A673 (cell line): ENCODE data around the gene SCTR. TPM values are rescaled to one million over a fixed set of nuclear protein-coding genes. Genes with fewer than 3 reads are reported as not detected.

Source experiments
- BruUV-seq: library from RNA; stranded (reverse); fragments of 400-500 nt; replicated peaks from 2 replicates; lab custom pipeline; 2021; lab: Mats Ljungman, UMichigan
- CTCF ChIA-PET: fragments of 300-600 bp; sonication (Branson Sonifier 250); formaldehyde crosslinking; loops from one replicate; lab custom pipeline; 2022; ENCODE audit warnings: antibody characterized with exemption; lab: Charles Lee
- POLR2A ChIA-PET: fragments of 300-600 bp; sonication (Branson Sonifier 250); formaldehyde crosslinking; loops from one replicate; lab custom pipeline; 2022; ENCODE audit warnings: antibody characterized with exemption; ENCODE audit not compliant: low non-redundant PET; lab: Charles Lee
- DNase-seq: peaks from one replicate; pipeline ENCODE4 v3.0.0-alpha.2; 2015; ENCODE audit warnings: low spot score
- H3K27ac ChIP-seq: fragments of 200-600 bp; sonication (generic); 2 replicates; pipeline ENCODE4 v1.5.1; 2016; ENCODE audit warnings: mixed run types, low read depth, mild to moderate bottlenecking, mixed read lengths, antibody characterized with exemption, low read length; ENCODE audit not compliant: poor library complexity, severe bottlenecking
- H3K27me3 ChIP-seq: fragments of 200-600 bp; sonication (generic); replicated peaks from 2 replicates; pipeline ENCODE4 v1.6.1; 2017; ENCODE audit warnings: mixed run types, low read depth, mild to moderate bottlenecking, mixed read lengths, antibody characterized with exemption, low read length; ENCODE audit not compliant: insufficient read depth, poor library complexity
- H3K36me3 ChIP-seq: fragments of 200-600 bp; sonication (generic); 2 replicates; pipeline ENCODE4 v1.6.1; 2016; ENCODE audit warnings: mixed run types, mild to moderate bottlenecking, mixed read lengths, antibody characterized with exemption, low read length; ENCODE audit not compliant: insufficient read depth, poor library complexity, severe bottlenecking
- H3K4me1 ChIP-seq: fragments of 200-600 bp; sonication (generic); 2 replicates; pipeline ENCODE4 v1.6.1; 2017; ENCODE audit warnings: mixed run types, mild to moderate bottlenecking, mixed read lengths, antibody characterized with exemption, low read length; ENCODE audit not compliant: insufficient read depth, poor library complexity, severe bottlenecking
- H3K4me3 ChIP-seq: fragments of 200-600 bp; sonication (generic); 2 replicates; pipeline ENCODE4 v1.5.1; 2016; ENCODE audit warnings: low read depth, mixed run types, mild to moderate bottlenecking, mixed read lengths, low read length; ENCODE audit not compliant: poor library complexity, severe bottlenecking
- H3K9me3 ChIP-seq: fragments of 200-600 bp; sonication (generic); 2 replicates; pipeline ENCODE4 v1.6.1; 2016; ENCODE audit warnings: mixed run types, low read depth, mild to moderate bottlenecking, mixed read lengths, antibody characterized with exemption, low read length; ENCODE audit not compliant: poor library complexity, severe bottlenecking
- EZH2 ChIP-seq: fragments of 200-600 bp; sonication (generic); IDR thresholded peaks from 2 replicates; pipeline ENCODE4 v1.6.1; 2017; ENCODE audit warnings: borderline replicate concordance, low read depth, mild to moderate bottlenecking, mixed read lengths, antibody characterized with exemption, low read length; ENCODE audit not compliant: poor library complexity, severe bottlenecking
- intact Hi-C: fragments of 100-400 bp; cut with micrococcal nuclease; formaldehyde crosslinking; loops from one replicate; pipeline ENCODE4 v1.10.0; 2022; ENCODE audit not compliant: unreplicated experiment
- total RNA-seq: library from RNA; stranded (reverse); gene quantifications from 2 replicates; pipeline ENCODE4 v1.2.3, GENCODE V29; 2021
- TF ChIP-seq, protein P1 (sequence below): fragments of 300-800, 200-600 bp; sonication (generic); conservative IDR thresholded peaks from 2 replicates; pipeline ENCODE4 v1.5.1; 2017; ENCODE audit warnings: low read depth, mild to moderate bottlenecking, antibody characterized with exemption, low read length, moderate library complexity, mixed read lengths

Gene SCTR
- total RNA-seq, 1 experiment from 2014 or later, result not detected

DNA sequence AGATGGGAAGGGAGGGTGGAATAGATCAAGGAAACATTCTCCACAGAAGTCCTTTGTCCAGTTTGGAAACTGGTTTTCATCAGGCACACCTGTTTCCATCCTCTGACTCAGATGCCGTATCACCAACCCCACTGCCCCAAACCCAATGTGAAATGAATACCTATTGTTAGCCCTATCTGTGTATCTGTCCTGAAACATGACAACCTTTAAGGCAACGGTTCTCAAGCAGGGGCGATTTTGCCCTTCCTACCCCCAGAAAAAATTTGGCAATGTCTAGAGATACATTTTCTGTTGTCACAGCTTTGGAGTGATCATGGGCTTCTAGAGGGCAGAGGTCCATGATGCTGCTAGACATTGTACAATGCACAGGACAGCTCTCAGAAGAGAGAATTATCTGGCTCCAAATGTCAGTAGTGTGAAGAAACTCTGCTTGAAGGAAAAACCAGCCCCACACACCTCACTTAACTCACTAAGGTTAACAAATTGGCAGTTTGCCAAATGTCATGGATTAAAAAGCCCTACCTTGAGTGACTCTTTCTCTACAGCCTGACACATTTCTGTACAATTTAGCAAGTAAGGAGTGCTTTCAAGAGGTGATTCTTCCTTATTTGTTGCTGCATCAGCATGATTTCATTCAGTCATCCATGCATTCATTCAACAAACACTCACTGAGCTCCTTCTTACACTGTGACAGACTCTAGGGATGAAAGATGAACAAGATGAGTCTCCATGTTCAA, 3.4 kb downstream of the SCTR start:
- POLR2A ChIA-PET, result no interaction called here
- TF ChIP-seq, protein P1, sequence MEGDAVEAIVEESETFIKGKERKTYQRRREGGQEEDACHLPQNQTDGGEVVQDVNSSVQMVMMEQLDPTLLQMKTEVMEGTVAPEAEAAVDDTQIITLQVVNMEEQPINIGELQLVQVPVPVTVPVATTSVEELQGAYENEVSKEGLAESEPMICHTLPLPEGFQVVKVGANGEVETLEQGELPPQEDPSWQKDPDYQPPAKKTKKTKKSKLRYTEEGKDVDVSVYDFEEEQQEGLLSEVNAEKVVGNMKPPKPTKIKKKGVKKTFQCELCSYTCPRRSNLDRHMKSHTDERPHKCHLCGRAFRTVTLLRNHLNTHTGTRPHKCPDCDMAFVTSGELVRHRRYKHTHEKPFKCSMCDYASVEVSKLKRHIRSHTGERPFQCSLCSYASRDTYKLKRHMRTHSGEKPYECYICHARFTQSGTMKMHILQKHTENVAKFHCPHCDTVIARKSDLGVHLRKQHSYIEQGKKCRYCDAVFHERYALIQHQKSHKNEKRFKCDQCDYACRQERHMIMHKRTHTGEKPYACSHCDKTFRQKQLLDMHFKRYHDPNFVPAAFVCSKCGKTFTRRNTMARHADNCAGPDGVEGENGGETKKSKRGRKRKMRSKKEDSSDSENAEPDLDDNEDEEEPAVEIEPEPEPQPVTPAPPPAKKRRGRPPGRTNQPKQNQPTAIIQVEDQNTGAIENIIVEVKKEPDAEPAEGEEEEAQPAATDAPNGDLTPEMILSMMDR, result no peak
- no peak for TF ChIP-seq EZH2
- H3K36me3 ChIP-seq, result no peaks in the 10 kb centered on the region
- no peak overlapping the region for H3K27ac ChIP-seq
- no TSS peak for BruUV-seq
- intact Hi-C loops, result no loop called here
- CTCF ChIA-PET, result no interaction called here
- H3K27me3 ChIP-seq, result peaks cover 4% of the 10 kb centered on the region
- no peaks in the 10 kb centered on the region for H3K9me3 ChIP-seq
- no peak overlapping the region for H3K4me3 ChIP-seq
- DNase-seq, result no peak
- peaks cover 13% of the 10 kb centered on the region for H3K4me1 ChIP-seq

DNA sequence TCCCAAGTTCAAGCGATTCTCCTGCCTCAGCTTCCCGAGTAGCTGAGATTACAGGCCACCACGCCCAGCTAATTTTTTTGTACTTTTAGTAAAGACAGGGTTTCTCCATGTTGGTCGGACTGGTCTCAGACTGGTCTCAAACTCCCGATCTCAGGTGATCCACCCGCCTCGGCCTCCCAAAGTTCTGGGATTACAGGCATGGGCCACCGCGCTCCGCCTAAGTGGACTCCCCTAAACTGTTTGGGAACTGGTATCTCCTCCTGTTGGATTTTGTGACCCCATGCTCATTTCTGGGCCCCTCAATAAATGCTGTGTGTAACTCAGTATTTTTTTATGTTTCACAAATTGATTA, 5.2 kb downstream of the SCTR start:
- CTCF ChIA-PET, result interaction anchor here (0.6 kb wide), 1 partner anchor 145 kb away, joined by 6 read pairs; no protein-coding TSS in a partner anchor
- TF ChIP-seq EZH2, result no peak
- TF ChIP-seq, protein P1, result no peak

DNA sequence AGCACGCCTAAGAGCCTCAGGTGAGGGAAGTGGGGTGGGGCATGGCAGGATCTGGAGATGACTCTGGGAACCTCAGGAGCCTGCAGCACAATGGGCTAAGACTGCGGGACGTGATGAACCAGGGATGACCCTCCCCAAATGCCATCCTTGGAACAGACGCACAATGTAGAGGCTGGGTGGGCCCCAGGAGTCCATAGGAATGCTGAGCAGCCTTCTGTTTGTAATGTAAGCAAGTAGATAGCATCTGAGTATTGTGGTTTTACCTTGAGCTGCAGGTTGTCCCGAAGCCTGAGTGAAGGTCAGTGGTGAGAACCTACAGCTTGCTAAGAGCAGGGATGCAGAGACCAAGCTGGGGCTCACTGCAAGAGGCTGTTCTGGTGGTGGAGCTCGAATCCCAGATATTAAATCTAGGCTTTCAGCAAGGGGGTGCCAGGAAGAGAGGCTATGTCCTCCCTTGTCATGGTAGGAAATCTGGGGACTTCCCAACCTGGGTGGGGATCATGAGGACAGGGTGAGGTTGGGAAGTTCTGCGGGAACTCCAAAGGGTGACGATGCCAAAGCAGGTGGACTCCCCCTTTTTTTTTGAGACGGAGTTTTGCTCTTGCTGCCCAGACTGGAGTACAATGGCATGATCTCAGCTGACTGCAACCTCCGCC, 5.8 kb downstream of the SCTR start:
- intact Hi-C loops, result loop anchor here (5.0 kb wide), 1 partner anchor 144 kb away; no protein-coding TSS in a partner anchor
- TF ChIP-seq, protein P1, result no peak
- no peak for TF ChIP-seq EZH2
- H3K9me3 ChIP-seq, result no peaks in the 10 kb centered on the region
- H3K27ac ChIP-seq, result no peak overlapping the region
- no peaks in the 10 kb centered on the region for H3K4me1 ChIP-seq
- no peak for DNase-seq
- no peak overlapping the region for H3K4me3 ChIP-seq
- ChIA-PET CTCF (no interaction called here), POLR2A (no interaction called here)
- H3K27me3 ChIP-seq, result peaks cover 1% of the 10 kb centered on the region
- no peaks in the 10 kb centered on the region for H3K36me3 ChIP-seq
- BruUV-seq, result no TSS peak

More for the DNA sequence above, 5.2 kb downstream of the SCTR start:
- Histone ChIP-seq H3K36me3 (no peaks in the 10 kb centered on the region), H3K4me3 (no peak overlapping the region), H3K4me1 (no peaks in the 10 kb centered on the region), H3K27me3 (peaks cover 4% of the 10 kb centered on the region), H3K9me3 (no peaks in the 10 kb centered on the region), H3K27ac (no peak overlapping the region)
- intact Hi-C loops, result loop anchor here (5.0 kb wide), 1 partner anchor 143 kb away; no protein-coding TSS in a partner anchor
- DNase-seq, result no peak
- no TSS peak for BruUV-seq
- POLR2A ChIA-PET, result no interaction called here
